Prostate gland (tissue), 2 donors: Measurements from ENCODE around the gene C19orf33.
A peak's percentile ranks its signal among the peaks of the same experiment; 100 is the strongest.

Experiments
- CTCF ChIP-seq, 4 experiments: fragments of 200-600 bp in 2 of 4; fragments of 450-650 bp in 2 of 4; sonication (generic) in 2 of 4; IDR thresholded peaks; 1 replicate in 3 of 4; 2 replicates in 1 of 4; pipeline ENCODE4 v1.5.1; 2016 to 2019; ENCODE audit warnings: antibody characterized with exemption in 4 of 4, mild to moderate bottlenecking in 2 of 4, moderate library complexity in 2 of 4
- POLR2A ChIP-seq: fragments of 450-650 bp; IDR thresholded peaks from one replicate; pipeline ENCODE4 v1.6.1; 2016; ENCODE audit warnings: antibody characterized with exemption, mild to moderate bottlenecking

- TF ChIP-seq CTCF (IDR thresholded peaks at IDR 0.05) (no peak), POLR2A (peak; percentile 49)
Observed at GRCh38 chr19:38304866-38305429, 897 bp downstream of the C19orf33 start.
